HEK293 (cell line): ENCODE data around the gene EGFL8.
A peak's percentile ranks its signal among the peaks of the same experiment; 100 is the strongest.

ENCODE experiments used
- OVOL3 ChIP-seq: fragments of 450-650 bp; formaldehyde crosslinking; IDR thresholded peaks from 2 replicates; pipeline ENCODE4 v1.5.1; 2016; ENCODE audit warnings: missing biosample characterization, missing genetic modification characterization
- PRDM1 ChIP-seq: fragments of 450-650 bp; formaldehyde crosslinking; IDR thresholded peaks from 2 replicates; pipeline ENCODE4; 2016; ENCODE audit warnings: missing biosample characterization, missing genetic modification characterization
- SETDB1 ChIP-seq: IDR thresholded peaks from one replicate; pipeline ENCODE4 v1.6.1; 2017; ENCODE audit warnings: mild to moderate bottlenecking, low read length, moderate library complexity, mixed read lengths; ENCODE audit not compliant: insufficient read length
- WT1 ChIP-seq: fragments of 450-650 bp; formaldehyde crosslinking; IDR thresholded peaks from 2 replicates; pipeline ENCODE4 v1.5.1; 2016; ENCODE audit warnings: missing biosample characterization, missing genetic modification characterization
- ZBTB1 ChIP-seq: fragments of 450-650 bp; formaldehyde crosslinking; IDR thresholded peaks from 2 replicates; pipeline ENCODE4 v1.5.1; 2016; ENCODE audit warnings: missing biosample characterization, missing genetic modification characterization
- ZBTB44 ChIP-seq: fragments of 450-650 bp; IDR thresholded peaks from 2 replicates; pipeline ENCODE4 v1.5.1; 2018; ENCODE audit warnings: missing biosample characterization, mild to moderate bottlenecking, missing genetic modification characterization
- ZFHX2 ChIP-seq: fragments of 450-650 bp; formaldehyde crosslinking; conservative IDR thresholded peaks from 2 replicates; pipeline ENCODE4 v1.5.1; 2016; ENCODE audit warnings: missing biosample characterization, missing genetic modification characterization
- ZIC2 ChIP-seq: fragments of 450-650 bp; formaldehyde crosslinking; IDR thresholded peaks from 2 replicates; pipeline ENCODE4 v1.5.1; 2016; ENCODE audit warnings: missing biosample characterization, missing genetic modification characterization
- ZNF112 ChIP-seq: fragments of 450-650 bp; formaldehyde crosslinking; IDR thresholded peaks from 2 replicates; pipeline ENCODE4 v1.5.0; 2017; ENCODE audit warnings: missing biosample characterization, missing genetic modification characterization
- ZNF138 ChIP-seq: fragments of 450-650 bp; formaldehyde crosslinking; IDR thresholded peaks from 2 replicates; pipeline ENCODE4 v1.5.1; 2016; ENCODE audit warnings: missing biosample characterization, missing genetic modification characterization, borderline replicate concordance
- ZNF223 ChIP-seq: fragments of 450-650 bp; formaldehyde crosslinking; IDR thresholded peaks from 2 replicates; pipeline ENCODE4 v1.5.1; 2016; ENCODE audit warnings: missing biosample characterization, missing genetic modification characterization
- ZNF248 ChIP-seq: fragments of 450-650 bp; formaldehyde crosslinking; IDR thresholded peaks from 2 replicates; pipeline ENCODE4 v1.5.1; 2017; ENCODE audit warnings: missing biosample characterization, missing genetic modification characterization
- ZNF266 ChIP-seq: fragments of 450-650 bp; formaldehyde crosslinking; IDR thresholded peaks from 2 replicates; pipeline ENCODE4 v1.5.1; 2016; ENCODE audit warnings: missing biosample characterization, missing genetic modification characterization, low read depth
- ZNF350 ChIP-seq: fragments of 450-650 bp; formaldehyde crosslinking; IDR thresholded peaks from 2 replicates; pipeline ENCODE4 v1.5.0; 2017; ENCODE audit warnings: missing biosample characterization, mild to moderate bottlenecking, missing genetic modification characterization
- ZNF366 ChIP-seq: fragments of 450-650 bp; formaldehyde crosslinking; conservative IDR thresholded peaks from 2 replicates; pipeline ENCODE4 v1.5.1; 2016; ENCODE audit warnings: missing biosample characterization, missing genetic modification characterization
- ZNF426 ChIP-seq: fragments of 450-650 bp; formaldehyde crosslinking; IDR thresholded peaks from 2 replicates; pipeline ENCODE4 v1.5.1; 2017; ENCODE audit warnings: missing biosample characterization, missing genetic modification characterization, mild to moderate bottlenecking, inconsistent platforms, moderate library complexity
- ZNF518A ChIP-seq: fragments of 450-650 bp; formaldehyde crosslinking; conservative IDR thresholded peaks from 2 replicates; pipeline ENCODE4 v1.5.1; 2016; ENCODE audit warnings: low read depth, missing biosample characterization, missing genetic modification characterization
- ZNF521 ChIP-seq: fragments of 450-650 bp; formaldehyde crosslinking; IDR thresholded peaks from 2 replicates; pipeline ENCODE4 v1.5.1; 2017; ENCODE audit warnings: missing biosample characterization, mild to moderate bottlenecking, missing genetic modification characterization
- ZNF707 ChIP-seq: fragments of 450-650 bp; formaldehyde crosslinking; IDR thresholded peaks from 2 replicates; pipeline ENCODE4 v1.5.1; 2016; ENCODE audit warnings: missing biosample characterization, missing genetic modification characterization
- ZSCAN23 ChIP-seq: fragments of 450-650 bp; formaldehyde crosslinking; IDR thresholded peaks from 2 replicates; pipeline ENCODE4 v1.5.1; 2016; ENCODE audit warnings: missing biosample characterization, missing genetic modification characterization
- ZSCAN30 ChIP-seq: fragments of 450-650 bp; IDR thresholded peaks from 2 replicates; pipeline ENCODE4 v1.5.1; 2018; ENCODE audit warnings: missing biosample characterization, mild to moderate bottlenecking, missing genetic modification characterization, moderate library complexity
- TF ChIP-seq, protein P1 (sequence below): fragments of 450-650 bp; formaldehyde crosslinking; IDR thresholded peaks from 2 replicates; pipeline ENCODE4 v1.5.1; 2016; ENCODE audit warnings: missing biosample characterization, missing genetic modification characterization, borderline replicate concordance
- TF ChIP-seq, protein P2 (sequence below): fragments of 450-650 bp; formaldehyde crosslinking; IDR thresholded peaks from 2 replicates; pipeline ENCODE4 v1.5.1; 2017; ENCODE audit warnings: missing biosample characterization, missing genetic modification characterization
- TF ChIP-seq, protein P3 (sequence below): fragments of 450-650 bp; formaldehyde crosslinking; IDR thresholded peaks from 2 replicates; pipeline ENCODE4 v1.5.1; 2017; ENCODE audit warnings: missing biosample characterization, missing genetic modification characterization

The EGFL8 gene

GRCh38 chr6:32146287-32146686 lies 18.1 kb upstream of the EGFL8 start (continued):
- TF ChIP-seq ZFHX2 (tag by site-specific recombination) (peak; percentile 8; the same call in 1 of the 2 replicates), OVOL3 (no peak), ZBTB44 (tag by site-specific recombination) (no peak), ZSCAN23 (tag by site-specific recombination) (peak; percentile 55; the same call in 1 of the 2 replicates), ZBTB1 (tag by site-specific recombination) (no peak), SETDB1 (no peak), ZNF138 (tag by site-specific recombination) (no peak), ZNF350 (tag by site-specific recombination) (no peak), ZNF248 (no peak), ZNF112 (tag by site-specific recombination) (no peak), ZNF707 (no peak), ZNF426 (tag by site-specific recombination) (no peak), ZNF266 (tag by site-specific recombination) (no peak), ZNF366 (tag by site-specific recombination) (peak; percentile 68), ZIC2 (tag by site-specific recombination) (no peak), ZNF521 (tag by site-specific recombination) (no peak), WT1 (no peak; the same call in 1 of the 2 replicates), ZSCAN30 (no peak), PRDM1 (tag by site-specific recombination) (peak; percentile 62; the same call in 1 of the 2 replicates), ZNF518A (tag by site-specific recombination) (peak; percentile 81), ZNF223 (tag by site-specific recombination) (no peak)
- TF ChIP-seq, protein P1, sequence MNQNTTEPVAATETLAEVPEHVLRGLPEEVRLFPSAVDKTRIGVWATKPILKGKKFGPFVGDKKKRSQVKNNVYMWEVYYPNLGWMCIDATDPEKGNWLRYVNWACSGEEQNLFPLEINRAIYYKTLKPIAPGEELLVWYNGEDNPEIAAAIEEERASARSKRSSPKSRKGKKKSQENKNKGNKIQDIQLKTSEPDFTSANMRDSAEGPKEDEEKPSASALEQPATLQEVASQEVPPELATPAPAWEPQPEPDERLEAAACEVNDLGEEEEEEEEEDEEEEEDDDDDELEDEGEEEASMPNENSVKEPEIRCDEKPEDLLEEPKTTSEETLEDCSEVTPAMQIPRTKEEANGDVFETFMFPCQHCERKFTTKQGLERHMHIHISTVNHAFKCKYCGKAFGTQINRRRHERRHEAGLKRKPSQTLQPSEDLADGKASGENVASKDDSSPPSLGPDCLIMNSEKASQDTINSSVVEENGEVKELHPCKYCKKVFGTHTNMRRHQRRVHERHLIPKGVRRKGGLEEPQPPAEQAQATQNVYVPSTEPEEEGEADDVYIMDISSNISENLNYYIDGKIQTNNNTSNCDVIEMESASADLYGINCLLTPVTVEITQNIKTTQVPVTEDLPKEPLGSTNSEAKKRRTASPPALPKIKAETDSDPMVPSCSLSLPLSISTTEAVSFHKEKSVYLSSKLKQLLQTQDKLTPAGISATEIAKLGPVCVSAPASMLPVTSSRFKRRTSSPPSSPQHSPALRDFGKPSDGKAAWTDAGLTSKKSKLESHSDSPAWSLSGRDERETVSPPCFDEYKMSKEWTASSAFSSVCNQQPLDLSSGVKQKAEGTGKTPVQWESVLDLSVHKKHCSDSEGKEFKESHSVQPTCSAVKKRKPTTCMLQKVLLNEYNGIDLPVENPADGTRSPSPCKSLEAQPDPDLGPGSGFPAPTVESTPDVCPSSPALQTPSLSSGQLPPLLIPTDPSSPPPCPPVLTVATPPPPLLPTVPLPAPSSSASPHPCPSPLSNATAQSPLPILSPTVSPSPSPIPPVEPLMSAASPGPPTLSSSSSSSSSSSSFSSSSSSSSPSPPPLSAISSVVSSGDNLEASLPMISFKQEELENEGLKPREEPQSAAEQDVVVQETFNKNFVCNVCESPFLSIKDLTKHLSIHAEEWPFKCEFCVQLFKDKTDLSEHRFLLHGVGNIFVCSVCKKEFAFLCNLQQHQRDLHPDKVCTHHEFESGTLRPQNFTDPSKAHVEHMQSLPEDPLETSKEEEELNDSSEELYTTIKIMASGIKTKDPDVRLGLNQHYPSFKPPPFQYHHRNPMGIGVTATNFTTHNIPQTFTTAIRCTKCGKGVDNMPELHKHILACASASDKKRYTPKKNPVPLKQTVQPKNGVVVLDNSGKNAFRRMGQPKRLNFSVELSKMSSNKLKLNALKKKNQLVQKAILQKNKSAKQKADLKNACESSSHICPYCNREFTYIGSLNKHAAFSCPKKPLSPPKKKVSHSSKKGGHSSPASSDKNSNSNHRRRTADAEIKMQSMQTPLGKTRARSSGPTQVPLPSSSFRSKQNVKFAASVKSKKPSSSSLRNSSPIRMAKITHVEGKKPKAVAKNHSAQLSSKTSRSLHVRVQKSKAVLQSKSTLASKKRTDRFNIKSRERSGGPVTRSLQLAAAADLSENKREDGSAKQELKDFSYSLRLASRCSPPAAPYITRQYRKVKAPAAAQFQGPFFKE = no peak
- TF ChIP-seq, protein P2, sequence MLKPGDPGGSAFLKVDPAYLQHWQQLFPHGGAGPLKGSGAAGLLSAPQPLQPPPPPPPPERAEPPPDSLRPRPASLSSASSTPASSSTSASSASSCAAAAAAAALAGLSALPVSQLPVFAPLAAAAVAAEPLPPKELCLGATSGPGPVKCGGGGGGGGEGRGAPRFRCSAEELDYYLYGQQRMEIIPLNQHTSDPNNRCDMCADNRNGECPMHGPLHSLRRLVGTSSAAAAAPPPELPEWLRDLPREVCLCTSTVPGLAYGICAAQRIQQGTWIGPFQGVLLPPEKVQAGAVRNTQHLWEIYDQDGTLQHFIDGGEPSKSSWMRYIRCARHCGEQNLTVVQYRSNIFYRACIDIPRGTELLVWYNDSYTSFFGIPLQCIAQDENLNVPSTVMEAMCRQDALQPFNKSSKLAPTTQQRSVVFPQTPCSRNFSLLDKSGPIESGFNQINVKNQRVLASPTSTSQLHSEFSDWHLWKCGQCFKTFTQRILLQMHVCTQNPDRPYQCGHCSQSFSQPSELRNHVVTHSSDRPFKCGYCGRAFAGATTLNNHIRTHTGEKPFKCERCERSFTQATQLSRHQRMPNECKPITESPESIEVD = no peak
- TF ChIP-seq, protein P3, sequence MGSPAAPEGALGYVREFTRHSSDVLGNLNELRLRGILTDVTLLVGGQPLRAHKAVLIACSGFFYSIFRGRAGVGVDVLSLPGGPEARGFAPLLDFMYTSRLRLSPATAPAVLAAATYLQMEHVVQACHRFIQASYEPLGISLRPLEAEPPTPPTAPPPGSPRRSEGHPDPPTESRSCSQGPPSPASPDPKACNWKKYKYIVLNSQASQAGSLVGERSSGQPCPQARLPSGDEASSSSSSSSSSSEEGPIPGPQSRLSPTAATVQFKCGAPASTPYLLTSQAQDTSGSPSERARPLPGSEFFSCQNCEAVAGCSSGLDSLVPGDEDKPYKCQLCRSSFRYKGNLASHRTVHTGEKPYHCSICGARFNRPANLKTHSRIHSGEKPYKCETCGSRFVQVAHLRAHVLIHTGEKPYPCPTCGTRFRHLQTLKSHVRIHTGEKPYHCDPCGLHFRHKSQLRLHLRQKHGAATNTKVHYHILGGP (tag by site-specific recombination) = no peak
